Stimulated activated effector memory CD8-positive, alpha-beta T cell treated with anti-CD3 and anti-CD28 coated beads, Interleukin-12 subunit alpha, Interleukin-12 subunit beta, amount 100 ng/mL, for 72 hours (primary cell): ENCODE data around the gene COQ5.

Experiments used
- ATAC-seq: fragments of 150-1000 bp; cut with Tn5 transposase; 2 replicates; pipeline ENCODE4 v1.10.0; 2021
- DNase-seq, 2 donors: peaks; one replicate each; pipeline ENCODE4 v3.0.0; 2021 to 2022; ENCODE audit warnings: low spot score in 2 of 2
- H3K27ac Mint-ChIP-seq: one replicate; pipeline ENCODE4 v1.8.0; 2022; ENCODE audit warnings: mild to moderate bottlenecking, mixed read lengths
- H3K36me3 Mint-ChIP-seq: one replicate; pipeline ENCODE4 v1.8.0; 2022; ENCODE audit warnings: mild to moderate bottlenecking, mixed read lengths
- H3K4me1 Mint-ChIP-seq: one replicate; pipeline ENCODE4 v1.8.0; 2022; ENCODE audit warnings: mixed read lengths
- H3K4me3 Mint-ChIP-seq: one replicate; pipeline ENCODE4 v1.8.0; 2022; ENCODE audit warnings: mild to moderate bottlenecking, mixed read lengths
- H3K9me3 Mint-ChIP-seq: one replicate; pipeline ENCODE4 v1.8.0; 2022; ENCODE audit warnings: mixed read lengths

Gene COQ5

DNA sequence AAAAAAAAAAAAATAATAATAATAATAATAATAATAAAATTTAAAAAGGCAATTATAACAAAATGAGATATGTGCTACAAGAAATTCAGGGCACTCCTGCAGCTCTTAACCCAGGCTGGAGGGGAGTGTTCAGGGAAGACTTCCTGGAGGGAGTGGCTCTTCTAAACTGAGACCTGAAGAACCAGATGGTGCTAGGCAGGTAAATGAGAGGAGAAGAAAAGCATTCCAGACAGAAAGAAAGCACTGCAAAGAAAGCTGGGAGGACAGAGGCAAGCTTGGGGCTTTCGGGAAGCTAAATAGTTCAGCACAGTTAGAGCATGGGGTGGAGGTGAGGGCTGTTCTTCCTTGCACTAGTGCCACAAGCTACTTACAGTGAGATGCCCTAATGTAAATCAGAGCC, 49.5 kb downstream of the COQ5 start:
- Mint-ChIP-seq H3K9me3 (no peaks in the 10 kb centered on the region), H3K4me1 (peaks cover 42% of the 10 kb centered on the region), H3K4me3 (no peak overlapping the region), H3K36me3 (no peaks in the 10 kb centered on the region), H3K27ac (peak overlapping the region; percentile 62)
- DNase-seq: no peak
- no peak for ATAC-seq

DNA sequence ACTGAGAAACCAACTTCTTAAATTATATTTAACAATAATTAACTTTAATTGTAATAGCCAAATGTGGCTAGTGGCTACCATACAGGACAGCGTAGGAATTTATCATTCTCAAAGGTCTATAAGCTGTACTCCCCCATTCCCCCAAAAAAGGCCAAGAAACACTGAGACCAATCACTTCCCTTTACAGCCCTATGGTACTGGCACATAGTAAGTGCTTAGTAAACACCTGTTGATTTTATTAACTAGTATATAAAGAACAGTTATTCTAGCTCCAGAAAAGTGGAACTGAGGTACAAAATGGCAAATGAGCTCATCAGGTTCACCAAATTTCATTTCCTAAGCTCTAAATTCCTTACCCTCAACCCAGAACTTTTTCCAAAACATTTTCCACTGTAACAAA, 53.3 kb downstream of the COQ5 start:
- Mint-ChIP-seq H3K4me1 (peaks cover 33% of the 10 kb centered on the region), H3K9me3 (no peaks in the 10 kb centered on the region), H3K36me3 (no peaks in the 10 kb centered on the region), H3K27ac (no peak overlapping the region), H3K4me3 (no peak overlapping the region)
- ATAC-seq (no peak), DNase-seq (no peak)

DNA sequence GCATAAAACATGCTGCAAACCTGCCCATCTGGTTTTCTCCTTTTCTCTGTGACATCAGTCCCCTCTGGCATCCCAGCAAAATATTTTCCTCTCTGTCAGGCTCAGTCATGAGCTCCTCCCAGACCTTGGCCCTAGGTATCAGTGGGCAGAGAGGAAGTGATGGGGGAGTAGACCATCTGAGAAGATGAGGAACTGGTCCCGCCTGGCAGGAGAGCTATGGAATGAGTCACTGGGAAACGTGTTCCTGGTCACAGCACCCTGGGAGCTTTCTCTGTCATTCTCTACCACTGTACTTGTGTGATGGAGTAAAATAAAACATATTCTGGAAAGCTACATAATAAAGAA, 54.4 kb downstream of the COQ5 start:
- no peak overlapping the region for H3K4me3 Mint-ChIP-seq
- peaks cover 33% of the 10 kb centered on the region for H3K4me1 Mint-ChIP-seq
- H3K27ac Mint-ChIP-seq: peak overlapping the region; percentile 15
- DNase-seq (no peak), ATAC-seq (no peak)
- no peaks in the 10 kb centered on the region for H3K9me3 Mint-ChIP-seq
- peaks cover 3% of the 10 kb centered on the region for H3K36me3 Mint-ChIP-seq

DNA sequence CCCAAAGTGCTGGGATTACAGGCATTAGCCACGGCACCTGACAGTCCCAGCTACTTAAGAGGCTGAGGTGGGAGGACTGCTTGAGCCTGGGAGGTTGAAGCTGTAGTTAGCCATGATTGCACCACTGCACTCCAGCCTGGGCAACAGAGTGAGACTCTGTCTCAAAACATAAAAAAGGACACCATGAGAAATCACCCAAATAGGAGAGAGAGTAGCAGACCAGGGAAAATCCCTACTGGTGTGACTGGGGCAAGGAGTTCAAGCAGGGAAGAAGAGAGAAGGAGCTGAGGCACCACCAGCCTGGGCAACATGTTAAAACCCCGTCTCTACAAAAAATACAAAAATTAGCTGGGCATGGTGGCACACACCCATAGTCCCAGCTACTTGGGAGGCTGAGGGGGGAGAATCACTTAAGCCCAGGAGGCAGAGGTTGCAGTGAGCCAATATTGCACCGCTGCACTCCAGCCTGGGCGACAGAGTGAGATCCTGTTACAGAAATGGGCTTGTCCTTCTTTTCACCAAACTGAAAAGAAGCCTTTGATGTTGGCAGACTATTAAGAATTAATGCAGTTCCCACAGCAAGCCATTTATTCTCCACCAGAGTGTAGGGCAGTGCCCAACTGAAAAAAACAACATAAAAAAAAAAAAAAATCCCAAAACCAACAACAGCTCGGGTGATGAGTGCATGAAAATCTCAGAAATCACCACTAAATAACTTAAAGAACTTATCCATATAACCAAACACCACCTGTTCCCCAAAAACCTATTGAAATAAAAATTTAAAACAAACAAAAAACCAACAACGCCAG, 54.9 kb downstream of the COQ5 start:
- Mint-ChIP-seq H3K36me3 (peaks cover 8% of the 10 kb centered on the region), H3K4me3 (no peak overlapping the region), H3K4me1 (peaks cover 30% of the 10 kb centered on the region), H3K9me3 (no peaks in the 10 kb centered on the region), H3K27ac (peak overlapping the region; percentile 15)
- DNase-seq (no peak), ATAC-seq (no peak)

DNA sequence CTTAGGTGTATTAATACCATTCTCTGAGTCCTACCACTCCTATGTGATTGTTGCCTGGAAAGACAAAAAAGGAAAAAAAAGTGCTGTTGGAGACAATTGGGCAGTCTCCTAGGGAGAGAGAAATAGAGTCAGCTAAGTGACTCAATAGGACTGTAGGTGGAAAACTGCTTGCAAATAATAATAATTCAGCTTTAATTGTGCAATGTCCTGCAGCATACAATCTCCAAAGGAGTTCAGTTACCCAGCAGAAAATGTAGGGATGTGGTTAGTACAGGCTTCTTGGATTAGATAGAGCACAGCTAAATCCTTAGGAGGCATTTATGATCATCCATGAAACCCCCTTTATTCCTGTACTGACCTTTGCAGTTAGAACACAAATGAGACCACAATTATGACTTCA, 56.4 kb downstream of the COQ5 start:
- DNase-seq (no peak), ATAC-seq (no peak)
- no peak overlapping the region for H3K27ac Mint-ChIP-seq
- H3K4me3 Mint-ChIP-seq: no peak overlapping the region
- peaks cover 23% of the 10 kb centered on the region for H3K36me3 Mint-ChIP-seq
- H3K9me3 Mint-ChIP-seq: no peaks in the 10 kb centered on the region
- peaks cover 40% of the 10 kb centered on the region for H3K4me1 Mint-ChIP-seq

DNA sequence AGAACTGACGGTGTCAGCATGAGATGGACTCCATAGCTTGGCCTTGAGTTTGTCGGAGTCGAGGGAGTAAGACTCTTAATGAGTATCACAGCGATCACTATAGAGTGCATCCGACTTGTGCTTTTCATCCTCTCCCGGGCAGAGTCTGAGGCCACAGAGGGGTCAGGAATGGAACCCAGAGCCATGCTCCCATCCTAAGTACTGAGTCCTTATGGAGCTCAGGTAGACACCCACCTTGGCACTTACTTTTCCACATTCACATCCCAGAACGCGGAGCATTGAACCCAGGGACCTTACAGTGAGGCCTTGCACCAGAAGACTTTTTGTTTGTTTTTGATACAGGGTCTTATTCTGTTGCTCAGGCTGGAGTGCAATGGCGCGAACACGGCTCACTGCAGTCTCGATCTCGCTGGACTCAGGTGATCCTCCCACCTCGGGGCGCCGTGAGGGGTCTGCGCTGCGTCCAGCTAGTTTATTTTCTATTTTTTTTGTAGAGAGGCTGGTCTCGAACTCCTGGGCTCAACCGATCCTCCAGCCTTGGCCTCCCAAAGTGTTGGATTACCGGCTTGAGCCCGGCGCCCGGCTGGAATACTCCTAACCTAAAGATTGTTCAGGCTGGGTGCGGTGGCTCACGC, 58.7 kb downstream of the COQ5 start:
- H3K4me3 Mint-ChIP-seq: peak overlapping the region; percentile 86
- peak overlapping the region; percentile 93 for H3K27ac Mint-ChIP-seq
- H3K36me3 Mint-ChIP-seq: peaks cover 46% of the 10 kb centered on the region
- ATAC-seq (peak; percentile 49), DNase-seq (no peak)
- H3K4me1 Mint-ChIP-seq: peaks cover 60% of the 10 kb centered on the region
- H3K9me3 Mint-ChIP-seq: no peaks in the 10 kb centered on the region

DNA sequence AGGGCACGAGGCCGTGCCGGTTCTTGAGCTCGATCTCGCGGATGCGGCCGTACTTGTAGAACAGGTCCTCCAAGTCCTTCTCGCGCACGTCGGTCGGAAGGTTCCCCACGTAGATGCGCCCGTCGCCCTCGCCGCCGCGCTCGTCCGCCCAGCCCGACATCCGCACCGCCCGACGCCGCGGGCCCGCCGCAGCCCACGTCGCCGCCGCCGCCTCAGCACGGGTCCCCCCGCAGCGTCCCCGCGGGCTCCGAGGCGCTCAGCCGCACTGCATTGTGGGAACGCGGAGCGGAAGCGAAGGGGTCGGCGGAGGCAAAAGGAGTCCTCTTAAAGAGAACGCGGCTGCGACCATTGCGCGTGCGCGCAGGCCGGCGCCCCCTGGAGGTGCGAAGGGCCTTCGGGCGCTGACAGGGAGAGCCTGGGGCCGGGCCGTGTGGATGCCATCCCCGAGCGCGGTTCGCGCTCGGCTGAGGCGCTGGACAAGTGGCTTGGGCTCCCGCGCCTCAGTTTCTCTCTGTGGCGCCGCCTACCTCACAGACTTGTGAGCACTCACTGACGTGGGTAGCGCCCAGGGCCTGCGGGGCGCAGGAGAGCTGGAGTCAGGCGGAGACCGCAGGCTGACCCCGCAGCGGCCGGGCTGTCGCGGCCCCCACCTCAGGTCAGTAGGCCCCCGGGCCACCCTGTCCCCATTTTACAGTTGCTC, 59.4 kb downstream of the COQ5 start, which contains the start of gene SRSF9:
SRSF9 (minus strand) TSS at position 299 of the 700 bp plus-strand sequence; CDS start at position 160, 139 bp downstream.
- Mint-ChIP-seq H3K27ac (peak within 1 kb of the TSS; percentile 93), H3K4me3 (peak within 1 kb of the TSS; percentile 86), H3K4me1 (peaks cover 58% of the 10 kb centered on the region), H3K9me3 (no peaks in the 10 kb centered on the region), H3K36me3 (peaks cover 53% of the 10 kb centered on the region)
- DNase-seq (peak; percentile 98 to 99), ATAC-seq (peak; percentile 97)

DNA sequence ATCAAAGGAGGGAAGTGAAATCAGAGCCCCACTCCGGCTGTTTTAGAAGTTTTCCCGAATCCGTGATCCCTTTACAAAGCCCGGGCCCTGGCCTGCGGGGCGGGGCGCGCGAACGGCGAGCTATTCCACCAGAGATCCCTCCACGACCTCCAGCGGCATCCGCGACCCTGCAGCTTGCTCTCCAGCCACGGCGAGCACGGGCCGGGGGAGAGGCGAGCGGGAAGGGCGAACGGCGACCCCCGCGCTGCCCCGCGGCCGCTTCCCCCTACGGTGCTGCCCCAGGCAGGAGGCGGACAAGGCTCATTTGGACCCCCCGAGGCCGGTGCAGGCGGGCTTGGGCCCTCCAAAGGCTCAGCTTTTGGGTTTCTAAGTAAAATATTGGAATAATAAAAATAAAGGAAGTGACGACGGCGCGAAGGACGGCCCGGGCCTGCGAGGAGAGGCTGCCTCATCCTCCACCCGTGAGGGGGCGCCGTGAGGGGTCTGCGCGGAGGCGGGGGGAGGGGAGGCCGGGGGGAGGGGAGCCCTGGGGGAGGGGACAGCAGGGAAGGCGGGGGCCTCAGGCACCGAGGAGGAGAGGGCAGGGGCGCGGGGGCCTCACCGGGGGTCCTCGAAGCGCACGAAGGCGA, 60.0 kb downstream of the COQ5 start:
- no peaks in the 10 kb centered on the region for H3K9me3 Mint-ChIP-seq
- H3K36me3 Mint-ChIP-seq: peaks cover 59% of the 10 kb centered on the region
- H3K4me1 Mint-ChIP-seq: peaks cover 57% of the 10 kb centered on the region
- ATAC-seq: peak; percentile 51
- H3K4me3 Mint-ChIP-seq: peak overlapping the region; percentile 86
- DNase-seq: peak in 1 of 2 donors; percentile 80
- H3K27ac Mint-ChIP-seq: peak overlapping the region; percentile 93

DNA sequence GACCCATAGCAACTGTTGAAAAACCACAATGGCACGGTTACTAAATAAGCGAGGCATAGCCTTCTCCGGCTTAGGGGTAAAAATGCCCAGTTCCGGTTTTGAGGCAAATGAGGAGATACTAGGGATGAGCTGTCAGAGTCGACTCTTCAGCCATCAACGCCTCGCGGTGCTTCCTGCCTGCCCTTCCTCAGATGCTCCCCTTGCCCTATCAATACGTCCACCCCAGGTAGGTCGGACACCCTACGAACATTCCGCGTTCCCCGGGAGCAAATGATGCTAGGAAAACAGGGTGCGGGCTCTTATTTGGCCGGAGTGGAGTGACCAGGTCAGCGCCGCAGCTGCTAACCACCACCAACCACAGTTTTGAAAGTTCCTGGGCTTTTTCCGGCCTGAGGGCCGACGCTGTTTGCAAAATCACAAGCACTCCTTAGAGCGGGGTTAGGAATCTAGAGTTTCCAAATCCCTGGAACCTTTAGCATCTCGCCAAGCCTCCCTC, 60.6 kb downstream of the COQ5 start:
- Mint-ChIP-seq H3K4me1 (peaks cover 53% of the 10 kb centered on the region), H3K27ac (peak overlapping the region; percentile 93), H3K4me3 (peak overlapping the region; percentile 86), H3K9me3 (no peaks in the 10 kb centered on the region), H3K36me3 (peaks cover 65% of the 10 kb centered on the region)
- DNase-seq (peak in 1 of 2 donors; percentile 75), ATAC-seq (no peak)

DNA sequence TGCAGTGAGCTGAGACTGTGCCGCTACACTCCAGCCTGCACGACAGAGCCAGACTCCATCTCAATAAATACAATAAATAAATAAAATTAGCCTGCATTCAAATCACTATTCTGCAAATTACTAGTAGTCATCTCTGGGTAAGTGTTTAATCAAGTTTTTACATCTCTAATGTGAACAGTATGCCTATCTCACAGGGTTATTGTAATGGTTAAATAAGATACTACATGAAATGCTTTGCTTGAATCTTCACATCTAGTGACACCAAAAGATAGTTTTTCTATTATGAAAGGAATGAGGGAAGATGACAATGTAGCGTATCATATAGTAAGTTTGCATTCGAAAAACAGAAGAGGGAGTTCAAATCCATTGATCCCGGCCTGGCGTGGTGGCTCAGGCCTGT, 61.5 kb downstream of the COQ5 start:
- ATAC-seq (no peak), DNase-seq (no peak)
- Mint-ChIP-seq H3K4me1 (peaks cover 52% of the 10 kb centered on the region), H3K9me3 (no peaks in the 10 kb centered on the region), H3K4me3 (peak overlapping the region; percentile 86), H3K27ac (peak overlapping the region; percentile 93), H3K36me3 (peaks cover 74% of the 10 kb centered on the region)

DNA sequence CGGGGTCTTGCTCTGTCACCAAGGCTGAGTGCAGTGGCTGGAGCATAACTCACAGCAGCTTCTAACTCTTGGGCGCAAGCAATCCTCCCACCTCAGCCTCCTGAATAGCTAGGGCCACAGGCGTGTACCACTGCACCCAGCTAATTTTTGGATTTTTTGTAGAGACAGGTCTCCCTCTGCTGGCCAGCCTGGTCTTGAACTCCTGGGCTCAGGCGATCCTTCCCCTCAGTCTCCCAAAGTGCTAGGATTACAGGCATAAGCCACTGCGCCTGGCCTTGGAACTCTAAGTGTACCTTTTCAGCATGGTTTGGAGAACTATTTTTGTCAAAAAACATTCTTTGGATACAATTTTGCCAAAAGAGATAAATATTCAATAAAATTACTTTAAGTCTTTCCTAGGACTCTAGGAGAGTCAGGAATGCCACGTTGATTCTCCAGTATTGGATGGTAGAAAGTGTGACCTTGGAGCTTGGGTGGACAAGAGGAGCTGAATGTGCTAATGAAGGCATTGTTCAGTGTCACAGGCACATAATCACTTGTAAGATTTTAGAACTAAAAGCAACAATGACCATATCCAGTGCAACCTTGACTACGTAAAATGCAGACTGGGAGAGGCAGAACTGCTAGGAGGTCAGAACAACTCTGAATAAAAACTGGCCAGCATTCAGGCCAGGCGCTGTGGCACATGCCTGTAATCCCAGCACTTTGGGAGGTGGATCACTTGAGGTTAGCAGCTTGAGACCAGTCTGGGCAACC, 62.2 kb downstream of the COQ5 start:
- Mint-ChIP-seq H3K27ac (peak overlapping the region; percentile 93), H3K36me3 (peaks cover 81% of the 10 kb centered on the region), H3K4me3 (no peak overlapping the region), H3K4me1 (peaks cover 48% of the 10 kb centered on the region), H3K9me3 (no peaks in the 10 kb centered on the region)
- ATAC-seq (no peak), DNase-seq (peak in 1 of 2 donors; percentile 58)

DNA sequence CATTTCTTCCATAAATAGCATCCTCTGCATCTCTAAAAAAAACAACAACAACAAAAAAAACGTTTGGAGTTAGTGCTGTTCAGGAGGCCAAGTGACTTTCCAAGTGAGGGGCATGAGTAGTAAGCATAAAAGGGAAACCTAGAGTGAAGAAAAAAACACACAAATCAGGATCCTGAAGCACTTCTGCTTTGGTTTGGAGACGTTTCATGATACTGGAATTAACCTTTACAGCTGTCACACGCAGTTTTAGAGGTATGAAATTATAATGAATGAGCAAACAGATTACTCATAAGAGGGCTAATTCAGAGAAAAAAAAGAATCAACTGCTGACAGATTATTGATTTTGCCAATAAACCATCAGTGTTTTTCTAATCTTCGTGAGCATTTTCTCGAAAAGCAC, 63.2 kb downstream of the COQ5 start:
- Mint-ChIP-seq H3K36me3 (peaks cover 91% of the 10 kb centered on the region), H3K9me3 (no peaks in the 10 kb centered on the region), H3K4me3 (no peak overlapping the region), H3K27ac (peak overlapping the region; percentile 93), H3K4me1 (peaks cover 48% of the 10 kb centered on the region)
- ATAC-seq: no peak
- DNase-seq: no peak

DNA sequence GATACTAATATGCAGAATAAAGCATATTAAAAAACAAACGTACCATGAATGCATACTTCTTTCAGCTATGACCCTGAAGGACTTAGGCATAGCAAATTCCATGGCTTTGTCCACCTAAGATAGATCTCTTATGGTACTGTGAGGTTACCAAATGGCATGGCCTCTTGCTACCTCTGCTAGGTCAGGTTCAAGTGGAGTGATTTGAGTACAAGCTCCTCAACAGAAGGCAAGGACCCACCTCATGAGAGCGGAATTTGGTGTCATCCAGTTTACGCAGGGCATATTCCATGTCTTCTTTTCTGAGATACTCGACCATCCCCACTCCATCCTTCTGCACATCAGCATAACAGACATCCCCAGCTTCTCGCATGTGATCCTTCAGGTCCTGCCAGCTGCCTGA, 65.2 kb downstream of the COQ5 start:
- peaks cover 100% of the 10 kb centered on the region for H3K36me3 Mint-ChIP-seq
- no peaks in the 10 kb centered on the region for H3K9me3 Mint-ChIP-seq
- peaks cover 35% of the 10 kb centered on the region for H3K4me1 Mint-ChIP-seq
- no peak overlapping the region for H3K27ac Mint-ChIP-seq
- DNase-seq (no peak), ATAC-seq (no peak)
- H3K4me3 Mint-ChIP-seq: no peak overlapping the region

DNA sequence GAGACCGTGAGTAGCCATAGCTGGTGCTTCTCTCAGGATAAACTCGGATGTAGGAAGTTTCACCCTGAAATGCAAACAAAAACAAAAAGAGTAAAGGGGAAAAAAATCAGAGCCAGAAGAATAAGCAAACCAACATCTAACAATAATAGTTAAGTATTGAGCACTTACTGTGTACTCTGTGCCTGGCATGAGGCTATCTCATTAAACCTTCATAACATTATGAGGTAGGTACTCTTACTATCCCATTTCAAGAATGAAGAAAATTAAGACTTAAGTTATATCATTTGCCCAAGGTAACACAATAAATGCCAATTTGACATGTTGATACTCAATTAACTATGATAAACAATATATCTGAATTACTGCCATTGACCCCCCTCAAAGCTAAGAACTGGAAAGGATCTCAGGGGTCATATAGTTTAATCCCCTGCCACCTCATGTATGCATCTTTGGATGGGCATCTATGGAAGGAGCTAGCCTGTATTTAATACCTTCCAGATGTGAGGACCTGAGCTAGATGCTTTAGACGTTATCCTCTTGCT, 66.8 kb downstream of the COQ5 start:
- DNase-seq: no peak
- peaks cover 22% of the 10 kb centered on the region for H3K4me1 Mint-ChIP-seq
- H3K4me3 Mint-ChIP-seq: no peak overlapping the region
- no peaks in the 10 kb centered on the region for H3K9me3 Mint-ChIP-seq
- no peak overlapping the region for H3K27ac Mint-ChIP-seq
- H3K36me3 Mint-ChIP-seq: peaks cover 100% of the 10 kb centered on the region
- ATAC-seq: no peak
